MCF 10A (cell line): ENCODE data around the gene EXOC4. TPM values are rescaled to one million over a fixed set of nuclear protein-coding genes. Genes with fewer than 3 reads are reported as not detected.

Source experiments
- BruUV-seq: library from RNA; stranded (reverse); fragments of 400-500 nt; replicated peaks from 2 replicates; lab custom pipeline; 2021; lab: Mats Ljungman, UMichigan
- CTCF ChIA-PET: fragments of 300-600 bp; sonication (Branson Sonifier 250); formaldehyde crosslinking; extraction: SDS; loops from one replicate; lab custom pipeline; 2021; ENCODE audit warnings: antibody characterized with exemption, inconsistent platforms; lab: Yijun Ruan, JAX
- POLR2A ChIA-PET: fragments of 300-600, 350-650 bp; sonication (Branson Sonifier 250); formaldehyde crosslinking; extraction: SDS; loops from one replicate; lab custom pipeline; 2020; ENCODE audit warnings: antibody characterized with exemption, inconsistent platforms; lab: Yijun Ruan, JAX
- DNase-seq: peaks from one replicate; pipeline ENCODE4 v3.0.0-alpha.2; 2018; ENCODE audit not compliant: unreplicated experiment
- H3K27ac Mint-ChIP-seq: one replicate; pipeline ENCODE4 v1.8.0; 2022; ENCODE audit warnings: mild to moderate bottlenecking, low read depth, mixed read lengths; ENCODE audit not compliant: unreplicated experiment
- H3K27me3 Mint-ChIP-seq: one replicate; pipeline ENCODE4 v1.8.0; 2022; ENCODE audit warnings: mixed read lengths; ENCODE audit not compliant: insufficient read depth, unreplicated experiment
- H3K36me3 Mint-ChIP-seq: one replicate; pipeline ENCODE4 v1.8.0; 2022; ENCODE audit warnings: mild to moderate bottlenecking, moderate library complexity, mixed read lengths; ENCODE audit not compliant: insufficient read depth, unreplicated experiment
- H3K4me1 Mint-ChIP-seq: one replicate; pipeline ENCODE4 v1.8.0; 2022; ENCODE audit warnings: mixed read lengths; ENCODE audit not compliant: insufficient read depth, unreplicated experiment
- H3K4me3 Mint-ChIP-seq: one replicate; pipeline ENCODE4 v1.8.0; 2022; ENCODE audit warnings: mild to moderate bottlenecking, moderate library complexity, mixed read lengths; ENCODE audit not compliant: unreplicated experiment
- H3K9me3 Mint-ChIP-seq: one replicate; pipeline ENCODE4 v1.8.0; 2022; ENCODE audit warnings: mixed read lengths; ENCODE audit not compliant: unreplicated experiment
- intact Hi-C: fragments of 100-400 bp; cut with micrococcal nuclease; formaldehyde crosslinking; loops from 2 replicates; pipeline ENCODE4 v1.14.1; 2022
- total RNA-seq: library from RNA; stranded (reverse); gene quantifications from 2 replicates; pipeline ENCODE4 v1.2.3, GENCODE V29; 2022
- TF ChIP-seq, protein P1 (sequence below): fragments of 200-600 bp; IDR thresholded peaks from one replicate; pipeline ENCODE4 v1.8.0; 2022; ENCODE audit warnings: antibody characterized with exemption, mild to moderate bottlenecking; ENCODE audit not compliant: unreplicated experiment

Gene EXOC4
- total RNA-seq, 1 experiment from 2014 or later: 105 TPM

DNA sequence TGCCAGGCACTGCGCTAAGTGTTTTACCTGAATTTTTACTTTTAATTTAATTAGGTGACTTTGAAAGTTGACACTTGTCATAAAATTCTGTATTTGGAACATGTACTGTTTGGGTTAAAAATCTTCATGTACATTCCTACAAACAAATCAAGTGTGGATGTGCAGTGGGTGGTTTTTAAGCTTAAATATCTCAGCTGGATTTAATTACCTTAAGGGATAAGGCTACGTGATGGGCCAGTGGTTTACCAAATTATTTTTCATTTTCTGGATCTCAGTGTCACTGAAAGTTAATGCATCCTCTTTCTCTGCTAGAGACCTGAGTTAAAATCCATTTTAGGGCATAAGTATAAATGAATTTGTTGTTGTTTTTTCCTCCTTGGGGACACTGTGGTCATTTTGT lies 51.1 kb downstream of the EXOC4 start:
- peaks cover 36% of the 10 kb centered on the region for H3K36me3 Mint-ChIP-seq
- BruUV-seq: no TSS peak
- CTCF ChIA-PET: interaction anchor here (0.5 kb wide), 1 partner anchor 15 kb away, joined by 3 read pairs; no protein-coding TSS in a partner anchor
- intact Hi-C loops: no loop called here
- no peaks in the 10 kb centered on the region for H3K27me3 Mint-ChIP-seq
- no peak overlapping the region for H3K4me3 Mint-ChIP-seq
- H3K27ac Mint-ChIP-seq: no peak overlapping the region
- TF ChIP-seq, protein P1, sequence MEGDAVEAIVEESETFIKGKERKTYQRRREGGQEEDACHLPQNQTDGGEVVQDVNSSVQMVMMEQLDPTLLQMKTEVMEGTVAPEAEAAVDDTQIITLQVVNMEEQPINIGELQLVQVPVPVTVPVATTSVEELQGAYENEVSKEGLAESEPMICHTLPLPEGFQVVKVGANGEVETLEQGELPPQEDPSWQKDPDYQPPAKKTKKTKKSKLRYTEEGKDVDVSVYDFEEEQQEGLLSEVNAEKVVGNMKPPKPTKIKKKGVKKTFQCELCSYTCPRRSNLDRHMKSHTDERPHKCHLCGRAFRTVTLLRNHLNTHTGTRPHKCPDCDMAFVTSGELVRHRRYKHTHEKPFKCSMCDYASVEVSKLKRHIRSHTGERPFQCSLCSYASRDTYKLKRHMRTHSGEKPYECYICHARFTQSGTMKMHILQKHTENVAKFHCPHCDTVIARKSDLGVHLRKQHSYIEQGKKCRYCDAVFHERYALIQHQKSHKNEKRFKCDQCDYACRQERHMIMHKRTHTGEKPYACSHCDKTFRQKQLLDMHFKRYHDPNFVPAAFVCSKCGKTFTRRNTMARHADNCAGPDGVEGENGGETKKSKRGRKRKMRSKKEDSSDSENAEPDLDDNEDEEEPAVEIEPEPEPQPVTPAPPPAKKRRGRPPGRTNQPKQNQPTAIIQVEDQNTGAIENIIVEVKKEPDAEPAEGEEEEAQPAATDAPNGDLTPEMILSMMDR: no peak
- POLR2A ChIA-PET: no interaction called here
- H3K4me1 Mint-ChIP-seq: no peaks in the 10 kb centered on the region
- no peaks in the 10 kb centered on the region for H3K9me3 Mint-ChIP-seq
- no peak for DNase-seq

DNA sequence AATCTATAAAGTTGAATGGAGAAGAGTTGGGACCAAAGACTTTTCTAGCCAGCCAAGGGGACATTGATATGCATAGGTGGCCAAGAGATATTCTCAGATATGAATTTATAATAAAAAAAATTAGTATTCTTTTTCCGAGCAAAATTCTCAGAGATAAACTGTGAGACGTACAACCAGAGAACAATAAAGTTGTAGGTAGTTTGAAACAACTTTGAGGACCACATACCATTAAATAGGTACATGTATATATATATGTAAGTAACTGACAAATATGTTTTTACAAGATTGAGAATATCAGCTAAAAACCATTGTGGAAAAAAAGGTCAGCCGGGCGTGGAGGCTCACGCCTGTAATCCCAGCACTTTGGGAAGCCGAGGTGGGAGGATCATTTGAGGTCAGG lies 56.5 kb downstream of the EXOC4 start:
- TF ChIP-seq, protein P1: no peak
- Mint-ChIP-seq H3K27ac (no peak overlapping the region), H3K36me3 (peaks cover 49% of the 10 kb centered on the region), H3K4me1 (no peaks in the 10 kb centered on the region), H3K9me3 (no peaks in the 10 kb centered on the region), H3K4me3 (no peak overlapping the region), H3K27me3 (no peaks in the 10 kb centered on the region)
- intact Hi-C loops: no loop called here
- no TSS peak for BruUV-seq
- ChIA-PET CTCF (no interaction called here), POLR2A (no interaction called here)
- no peak for DNase-seq

DNA sequence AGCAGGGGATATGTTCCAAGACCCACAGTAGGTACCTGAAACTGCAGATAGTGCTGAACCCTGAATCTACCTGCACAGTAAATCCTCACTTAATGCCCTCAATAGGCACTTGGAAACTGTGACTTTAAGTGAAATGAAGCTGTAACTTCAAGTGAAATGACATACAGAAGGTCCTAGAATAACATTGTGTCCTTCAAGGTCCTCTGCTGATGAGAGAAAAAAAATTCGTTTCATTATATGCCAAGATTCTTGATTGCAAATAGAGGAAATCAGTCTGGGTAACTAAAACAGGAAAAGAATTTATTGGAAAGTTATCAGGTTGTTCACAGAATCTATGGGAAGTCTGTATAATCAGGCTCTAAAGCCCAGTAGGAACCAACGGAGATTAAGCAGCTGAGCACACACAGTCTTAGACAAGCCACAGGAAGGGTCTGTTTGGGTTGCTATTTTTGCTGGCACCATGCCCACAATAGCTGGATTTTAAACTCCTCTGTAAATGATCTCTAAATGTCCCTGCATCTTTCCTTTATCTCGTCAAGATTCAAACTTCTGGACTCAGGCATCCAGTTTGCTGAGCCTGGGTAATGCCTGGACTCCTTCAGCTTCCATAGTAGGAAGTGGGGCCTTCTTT lies 57.5 kb downstream of the EXOC4 start:
- POLR2A ChIA-PET: no interaction called here
- no peak overlapping the region for H3K27ac Mint-ChIP-seq
- CTCF ChIA-PET: no interaction called here
- intact Hi-C loops: no loop called here
- BruUV-seq: no TSS peak
- H3K9me3 Mint-ChIP-seq: no peaks in the 10 kb centered on the region
- TF ChIP-seq, protein P1: no peak
- H3K36me3 Mint-ChIP-seq: peaks cover 48% of the 10 kb centered on the region
- no peaks in the 10 kb centered on the region for H3K4me1 Mint-ChIP-seq
- H3K27me3 Mint-ChIP-seq: no peaks in the 10 kb centered on the region
- H3K4me3 Mint-ChIP-seq: no peak overlapping the region
- no peak for DNase-seq

DNA sequence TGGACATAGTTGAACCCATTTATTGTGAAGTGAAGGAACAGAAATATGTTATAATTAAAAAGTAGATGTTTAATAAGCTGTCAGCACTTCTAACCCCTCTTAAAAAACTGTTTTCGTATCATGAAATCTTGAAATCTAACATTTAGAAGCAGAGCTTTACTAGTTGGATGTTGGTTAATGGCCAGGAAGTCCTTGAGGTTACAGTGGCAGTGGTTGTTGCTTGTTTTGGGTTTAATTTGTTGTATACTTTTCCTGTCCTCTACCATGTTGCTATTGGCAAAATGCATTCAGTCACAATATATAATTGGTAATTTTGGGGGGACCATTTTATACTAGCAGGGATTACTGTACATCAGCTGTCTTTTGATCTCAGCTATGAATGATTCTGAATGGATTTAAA lies 60.7 kb downstream of the EXOC4 start:
- Mint-ChIP-seq H3K4me1 (no peaks in the 10 kb centered on the region), H3K36me3 (peaks cover 18% of the 10 kb centered on the region), H3K27ac (no peak overlapping the region), H3K9me3 (no peaks in the 10 kb centered on the region), H3K4me3 (no peak overlapping the region), H3K27me3 (no peaks in the 10 kb centered on the region)
- DNase-seq: no peak
- POLR2A ChIA-PET: no interaction called here
- no TSS peak for BruUV-seq
- intact Hi-C loops: no loop called here
- CTCF ChIA-PET: interaction anchor here (0.7 to 1.6 kb wide), 2 partner anchors 540 to 814 kb away, joined by 3 to 4 read pairs; partner anchors contain the start of gene LRGUK
- TF ChIP-seq, protein P1: no peak
